Peyer's patch (tissue), 4 donors: ENCODE data around the gene B4GALNT4.
"Not testable (repeated sequence)": the region's sequence is repeated elsewhere in the genome, so short reads cannot be mapped to it uniquely, and the experiment has no call there.

Experiments
- CTCF ChIP-seq, 6 experiments: fragments of 450-650 bp in 4 of 6; fragments of 200-600 bp in 2 of 6; sonication (generic) in 1 of 6; IDR thresholded peaks; one replicate each; pipeline ENCODE4 v1.5.1; 2017 to 2019; ENCODE audit warnings: antibody characterized with exemption in 6 of 6, mild to moderate bottlenecking in 3 of 6, moderate library complexity in 1 of 6
- POLR2A ChIP-seq, 2 donors: fragments of 450-650 bp; IDR thresholded peaks; one replicate each; pipeline ENCODE4 v1.5.1; 2017; ENCODE audit warnings: antibody characterized with exemption in 2 of 2, mild to moderate bottlenecking in 2 of 2, moderate library complexity in 2 of 2

GRCh38 chr11:401196-401595 lies 31.9 kb downstream of the B4GALNT4 start:
- TF ChIP-seq CTCF, POLR2A (IDR thresholded peaks at IDR 0.05): not testable (repeated sequence)
